GM10248 (cell line): ENCODE results near the gene HDAC4.

Experiments
- CTCF ChIA-PET: fragments of 300-600 bp; sonication (Branson Sonifier 250); formaldehyde crosslinking; extraction: SDS; loops from one replicate; lab custom pipeline; 2021; ENCODE audit warnings: antibody characterized with exemption; lab: Yijun Ruan, JAX
- POLR2A ChIA-PET: fragments of 350-650 bp; sonication (Branson Sonifier 250); formaldehyde crosslinking; extraction: SDS; loops from one replicate; lab custom pipeline; 2020; ENCODE audit warnings: antibody characterized with exemption; lab: Yijun Ruan, JAX
- DNase-seq: peaks from one replicate; pipeline ENCODE4 v3.0.0; 2012; ENCODE audit errors: extremely low spot score
- CTCF ChIP-seq: IDR thresholded peaks from 2 replicates; pipeline ENCODE4 v1.5.1; 2012; ENCODE audit warnings: mild to moderate bottlenecking, low read depth; ENCODE audit errors: extremely low read depth, missing control alignments, control extremely low read depth

HDAC4 gene

DNA sequence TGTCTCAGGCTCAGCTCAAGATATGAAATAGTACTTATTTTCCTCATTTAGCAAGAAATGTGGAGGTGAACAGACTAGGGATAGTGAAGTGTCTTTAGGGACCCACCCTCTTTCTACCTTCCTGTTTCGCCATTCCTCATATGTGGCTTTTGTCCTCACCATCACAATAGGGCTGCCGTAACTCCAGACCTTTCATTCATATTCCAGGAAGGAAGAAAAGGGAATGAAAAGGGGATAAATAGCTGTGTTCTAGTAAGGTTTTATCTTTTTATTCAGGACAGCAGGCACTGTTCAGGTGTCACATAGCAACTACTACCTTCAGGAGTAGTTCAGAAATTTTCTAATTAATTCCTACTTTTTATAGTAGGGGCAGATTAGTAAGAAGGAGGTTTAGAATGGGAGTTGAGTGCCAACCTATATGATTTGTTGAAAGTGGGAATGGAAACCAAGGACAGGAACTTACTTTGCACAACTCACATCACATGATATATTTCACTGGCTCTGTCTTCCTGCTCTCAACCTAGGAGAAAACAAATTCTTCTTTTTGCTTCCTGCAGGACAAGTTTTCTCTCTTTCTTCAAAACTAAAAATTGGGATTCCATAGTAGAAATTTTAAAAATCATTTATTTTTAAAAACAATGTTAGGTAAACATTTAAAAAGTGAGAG lies 36.0 kb upstream of the HDAC4 start:
- ChIA-PET POLR2A (no interaction called here), CTCF (no interaction called here)
- TF ChIP-seq CTCF = no peak
- DNase-seq = no peak

DNA sequence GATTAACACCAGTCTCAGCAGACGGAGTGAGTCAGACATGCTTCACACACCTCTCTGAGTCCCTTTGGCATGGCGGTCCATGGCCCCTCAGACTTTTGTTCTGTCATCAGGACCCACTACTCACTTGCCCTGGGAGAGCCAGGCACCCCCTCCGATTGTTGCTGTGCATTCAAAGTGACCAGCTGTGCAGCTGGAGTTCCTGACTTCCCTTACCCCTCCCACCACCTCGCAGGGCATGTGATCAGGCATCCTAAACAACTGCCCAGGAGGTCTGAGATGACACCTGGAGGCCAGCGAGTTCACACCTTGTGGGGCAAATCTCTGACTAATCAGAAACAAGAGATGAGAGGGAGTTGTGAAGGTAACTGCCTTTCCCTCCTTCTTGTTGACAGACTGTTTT lies 35.3 kb upstream of the HDAC4 start:
- CTCF ChIA-PET = no interaction called here
- POLR2A ChIA-PET = no interaction called here
- TF ChIP-seq CTCF = no peak
- DNase-seq = no peak

- POLR2A ChIA-PET = no interaction called here
Observed at GRCh38 chr2:239433777-239434403, 33.1 kb upstream of the HDAC4 start.

GRCh38 chr2:239432174-239432573 lies 31.4 kb upstream of the HDAC4 start:
- ChIA-PET POLR2A (no interaction called here), CTCF (interaction anchor here (0.9 kb wide), 1 partner anchor 11 kb away, joined by 3 read pairs; no protein-coding TSS in a partner anchor)
- no peak for DNase-seq
- no peak for TF ChIP-seq CTCF

More at GRCh38 chr2:239433777-239434403, 33.1 kb upstream of the HDAC4 start:
- CTCF ChIA-PET = no interaction called here
- DNase-seq = no peak
- no peak for TF ChIP-seq CTCF

- ChIA-PET POLR2A (no interaction called here), CTCF (interaction anchor here (0.9 kb wide), 1 partner anchor 12 kb away, joined by 4 read pairs; no protein-coding TSS in a partner anchor)
- DNase-seq = no peak
- no peak for TF ChIP-seq CTCF
Observed at GRCh38 chr2:239431536-239431935, 30.7 kb upstream of the HDAC4 start.

GRCh38 chr2:239429473-239430350 lies 28.9 kb upstream of the HDAC4 start:
- no peak for DNase-seq
- POLR2A ChIA-PET = no interaction called here
- CTCF ChIA-PET = no interaction called here
- TF ChIP-seq CTCF = no peak
